ENCODE data around the gene KBTBD6. TPM values are rescaled to one million over a fixed set of nuclear protein-coding genes. Genes with fewer than 3 reads are reported as not detected.

Gene KBTBD6
- total RNA-seq, 3 donors from 2014 or later (not counting 1 experiment from before 2014, with no cell fraction given), result 1.7 to 3.2 (median 3.1) TPM

DNA sequence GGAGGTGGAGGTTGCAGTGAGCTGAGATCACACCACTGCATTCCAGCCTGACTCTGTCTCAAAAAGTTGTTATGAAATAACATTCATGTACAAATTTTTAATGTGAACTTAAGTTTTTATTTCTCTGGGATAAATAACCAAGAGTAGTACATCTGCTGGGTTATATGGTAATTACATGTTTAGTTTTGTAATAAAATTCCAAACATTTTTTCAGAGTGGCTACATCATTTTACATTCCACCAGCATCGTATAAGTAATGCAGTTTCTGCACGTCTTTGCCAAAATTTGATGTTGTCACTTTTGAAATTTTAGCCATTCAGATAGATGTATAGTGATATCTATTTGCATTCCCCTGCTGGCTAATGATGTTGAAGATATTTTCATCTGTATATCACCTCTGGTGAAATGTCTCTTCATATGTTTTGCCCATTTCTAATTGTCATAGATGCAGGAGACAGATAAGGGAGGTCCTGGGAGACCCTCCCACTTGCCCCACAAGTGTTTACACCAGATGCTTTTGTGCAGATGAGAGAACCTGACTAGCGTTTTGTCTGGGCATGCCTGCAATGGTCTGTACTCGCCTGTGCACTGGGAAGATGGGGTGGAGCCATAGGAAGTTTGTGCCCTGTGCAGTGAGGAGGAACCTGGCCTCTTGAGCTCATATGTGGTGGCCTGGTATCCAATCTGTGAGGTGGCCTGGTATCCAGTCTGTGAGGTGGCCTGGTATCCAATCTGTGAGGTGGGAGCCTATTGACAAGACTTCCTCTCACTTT lies 12.7 kb upstream of the KBTBD6 start:
- ATAC-seq, result no peak
- H3K4me3 ChIP-seq (ENCODE audit: low read length), result no peak overlapping the region
- H3K36me3 Mint-ChIP-seq, result peaks cover 29% of the 10 kb centered on the region
- no peaks in the 10 kb centered on the region for H3K4me1 Mint-ChIP-seq
- no peaks in the 10 kb centered on the region for H3K36me3 ChIP-seq (ENCODE audit: control insufficient read depth, insufficient read depth, low read length)
- no peaks in the 10 kb centered on the region for H3K4me1 ChIP-seq (ENCODE audit: control insufficient read depth, insufficient read depth, low read length)
- H3K27ac ChIP-seq (ENCODE audit: low read length), result no peak overlapping the region
- no peak overlapping the region for H3K27ac Mint-ChIP-seq
- H3K4me3 Mint-ChIP-seq, result no peak overlapping the region
- DNase-seq, result no peak
- TF ChIP-seq, protein P1, sequence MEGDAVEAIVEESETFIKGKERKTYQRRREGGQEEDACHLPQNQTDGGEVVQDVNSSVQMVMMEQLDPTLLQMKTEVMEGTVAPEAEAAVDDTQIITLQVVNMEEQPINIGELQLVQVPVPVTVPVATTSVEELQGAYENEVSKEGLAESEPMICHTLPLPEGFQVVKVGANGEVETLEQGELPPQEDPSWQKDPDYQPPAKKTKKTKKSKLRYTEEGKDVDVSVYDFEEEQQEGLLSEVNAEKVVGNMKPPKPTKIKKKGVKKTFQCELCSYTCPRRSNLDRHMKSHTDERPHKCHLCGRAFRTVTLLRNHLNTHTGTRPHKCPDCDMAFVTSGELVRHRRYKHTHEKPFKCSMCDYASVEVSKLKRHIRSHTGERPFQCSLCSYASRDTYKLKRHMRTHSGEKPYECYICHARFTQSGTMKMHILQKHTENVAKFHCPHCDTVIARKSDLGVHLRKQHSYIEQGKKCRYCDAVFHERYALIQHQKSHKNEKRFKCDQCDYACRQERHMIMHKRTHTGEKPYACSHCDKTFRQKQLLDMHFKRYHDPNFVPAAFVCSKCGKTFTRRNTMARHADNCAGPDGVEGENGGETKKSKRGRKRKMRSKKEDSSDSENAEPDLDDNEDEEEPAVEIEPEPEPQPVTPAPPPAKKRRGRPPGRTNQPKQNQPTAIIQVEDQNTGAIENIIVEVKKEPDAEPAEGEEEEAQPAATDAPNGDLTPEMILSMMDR (IDR thresholded peaks at IDR 0.05), result no peak
- H3K9me3 ChIP-seq (ENCODE audit: control insufficient read depth, insufficient read depth, low read length), result peaks cover 27% of the 10 kb centered on the region
- no peaks in the 10 kb centered on the region for H3K27me3 ChIP-seq (ENCODE audit: control insufficient read depth, insufficient read depth, low read length)
- peaks cover 14 to 18% of the 10 kb centered on the region in 2 donors for H3K9me3 Mint-ChIP-seq
- H3K27me3 Mint-ChIP-seq (ENCODE audit: low read depth in 2 of 2), result no peaks in the 10 kb centered on the region
- 98% methylated on average over 3 of the region's 4 CpGs for WGBS (ENCODE audit: insufficient coverage)
- intact Hi-C loops (cut with micrococcal nuclease), result no loop called here

DNA sequence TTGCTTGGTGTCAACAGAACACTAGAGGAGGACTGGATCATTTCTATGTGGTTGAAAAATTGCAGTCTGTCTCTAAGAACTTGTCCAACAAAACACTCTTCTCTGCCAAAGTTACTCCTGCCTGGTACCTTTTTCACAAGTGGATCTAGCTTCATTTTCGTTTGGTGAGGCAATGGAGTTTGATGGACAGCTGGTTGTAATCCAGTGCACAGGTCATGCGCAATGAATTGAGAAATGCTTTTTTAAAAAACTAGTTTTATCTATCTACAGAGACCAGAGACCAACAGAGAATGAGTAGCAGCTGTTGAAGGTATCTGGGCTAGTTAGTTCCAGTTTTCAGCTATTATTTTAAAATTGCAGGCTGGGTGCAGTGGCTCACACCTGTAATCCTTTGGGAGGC lies 12.0 kb upstream of the KBTBD6 start:
- 90% methylated on average over 1 of the region's 2 CpGs for WGBS (ENCODE audit: insufficient coverage)
- no peaks in the 10 kb centered on the region for H3K27me3 Mint-ChIP-seq (ENCODE audit: low read depth in 2 of 2)
- no peak overlapping the region for H3K27ac ChIP-seq (ENCODE audit: low read length)
- no peaks in the 10 kb centered on the region for H3K36me3 ChIP-seq (ENCODE audit: control insufficient read depth, insufficient read depth, low read length)
- no peaks in the 10 kb centered on the region for H3K4me1 ChIP-seq (ENCODE audit: control insufficient read depth, insufficient read depth, low read length)
- no peak overlapping the region for H3K4me3 Mint-ChIP-seq
- H3K27ac Mint-ChIP-seq, result no peak overlapping the region
- H3K27me3 ChIP-seq (ENCODE audit: control insufficient read depth, insufficient read depth, low read length), result no peaks in the 10 kb centered on the region
- H3K9me3 ChIP-seq (ENCODE audit: control insufficient read depth, insufficient read depth, low read length), result peaks cover 19% of the 10 kb centered on the region
- H3K4me1 Mint-ChIP-seq, result no peaks in the 10 kb centered on the region
- intact Hi-C loops (cut with micrococcal nuclease), result no loop called here
- H3K9me3 Mint-ChIP-seq, result peaks cover 12 to 13% of the 10 kb centered on the region in 2 donors
- ATAC-seq, result no peak
- TF ChIP-seq, protein P1 (IDR thresholded peaks at IDR 0.05), result no peak
- DNase-seq, result no peak
- peaks cover 22% of the 10 kb centered on the region for H3K36me3 Mint-ChIP-seq
- no peak overlapping the region for H3K4me3 ChIP-seq (ENCODE audit: low read length)

DNA sequence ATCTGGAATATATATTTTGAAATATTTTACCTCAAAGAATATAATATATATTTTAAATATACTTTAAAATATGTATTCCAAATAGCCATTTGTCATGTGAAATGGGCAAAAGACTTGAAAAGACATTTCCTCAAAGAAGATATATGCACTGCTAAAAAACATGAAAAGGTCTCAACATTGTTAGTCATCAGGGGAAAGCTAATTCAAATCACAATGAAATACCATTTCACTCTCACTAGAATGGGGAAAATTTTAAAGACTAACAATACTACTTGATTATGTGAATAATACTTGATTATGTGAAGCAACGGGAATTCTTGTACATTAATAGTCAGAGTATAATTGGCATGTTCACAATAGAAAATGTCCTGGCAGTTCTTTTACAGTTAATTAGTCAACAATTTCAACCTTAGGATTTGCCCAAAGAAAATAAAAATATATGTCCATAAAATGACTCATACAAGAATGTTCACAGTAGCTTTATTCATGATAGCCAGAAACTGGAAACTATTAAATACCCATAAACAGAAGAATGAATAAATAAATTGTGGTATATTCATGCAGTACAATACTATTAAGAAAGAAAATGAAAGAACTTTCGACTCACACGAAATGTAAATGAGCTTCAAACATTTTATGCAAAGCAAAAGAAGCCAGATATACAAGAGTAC lies 6.8 kb upstream of the KBTBD6 start:
- WGBS (ENCODE audit: insufficient coverage), result no CpG with 5 or more reads among the region's 3 CpGs
- TF ChIP-seq, protein P1 (IDR thresholded peaks at IDR 0.05), result no peak

More for the DNA sequence above, 6.8 kb upstream of the KBTBD6 start:
- no peaks in the 10 kb centered on the region for H3K4me1 Mint-ChIP-seq
- no peaks in the 10 kb centered on the region for H3K36me3 Mint-ChIP-seq
- no peak overlapping the region for H3K4me3 ChIP-seq (ENCODE audit: low read length)
- no peaks in the 10 kb centered on the region for H3K27me3 ChIP-seq (ENCODE audit: control insufficient read depth, insufficient read depth, low read length)
- no peak overlapping the region for H3K27ac Mint-ChIP-seq
- no peaks in the 10 kb centered on the region for H3K4me1 ChIP-seq (ENCODE audit: control insufficient read depth, insufficient read depth, low read length)
- no peak overlapping the region for H3K4me3 Mint-ChIP-seq
- no peaks in the 10 kb centered on the region for H3K27me3 Mint-ChIP-seq (ENCODE audit: low read depth in 2 of 2)
- no peaks in the 10 kb centered on the region for H3K36me3 ChIP-seq (ENCODE audit: control insufficient read depth, insufficient read depth, low read length)
- H3K9me3 ChIP-seq (ENCODE audit: control insufficient read depth, insufficient read depth, low read length), result no peaks in the 10 kb centered on the region
- H3K9me3 Mint-ChIP-seq, result no peaks in the 10 kb centered on the region
- no peak for DNase-seq
- no peak overlapping the region for H3K27ac ChIP-seq (ENCODE audit: low read length)
- intact Hi-C loops (cut with micrococcal nuclease), result no loop called here
- no peak for ATAC-seq

Measured in natural killer cell (primary cell).